Kidney epithelial cell (primary cell): ENCODE results near the gene ZFP36L2. TPM values are rescaled to one million over a fixed set of nuclear protein-coding genes. Genes with fewer than 3 reads are reported as not detected.

ENCODE experiments used
- DNase-seq: peaks from one replicate; pipeline ENCODE4 v3.0.0-alpha.2; 2010; ENCODE audit warnings: low read depth
- H3K27me3 ChIP-seq: 2 replicates; pipeline ENCODE4 v1.6.0; 2011; ENCODE audit warnings: low read length; ENCODE audit not compliant: control insufficient read depth, insufficient read depth
- H3K36me3 ChIP-seq: 2 replicates; pipeline ENCODE4 v1.5.1; 2011; ENCODE audit warnings: low read length; ENCODE audit not compliant: control insufficient read depth, insufficient read depth
- H3K4me3 ChIP-seq: 2 replicates; pipeline ENCODE4 v1.5.1; 2011; ENCODE audit warnings: low read depth, mild to moderate bottlenecking, control low read depth, low read length
- total RNA-seq: library from RNA; depleted of rRNA; stranded (reverse); fragments of >200 nt; gene quantifications from 2 replicates; pipeline ENCODE4 v1.2.3, GENCODE V29; 2015
- TF ChIP-seq, protein P1 (sequence below): IDR thresholded peaks from 2 replicates; pipeline ENCODE4 v1.5.1; 2011; ENCODE audit warnings: mild to moderate bottlenecking, moderate library complexity, low read length, control low read depth, inconsistent platforms; ENCODE audit not compliant: insufficient read depth, poor library complexity, severe bottlenecking

ZFP36L2 gene
- total RNA-seq, 1 donor from 2014 or later = 12.2 TPM

DNA sequence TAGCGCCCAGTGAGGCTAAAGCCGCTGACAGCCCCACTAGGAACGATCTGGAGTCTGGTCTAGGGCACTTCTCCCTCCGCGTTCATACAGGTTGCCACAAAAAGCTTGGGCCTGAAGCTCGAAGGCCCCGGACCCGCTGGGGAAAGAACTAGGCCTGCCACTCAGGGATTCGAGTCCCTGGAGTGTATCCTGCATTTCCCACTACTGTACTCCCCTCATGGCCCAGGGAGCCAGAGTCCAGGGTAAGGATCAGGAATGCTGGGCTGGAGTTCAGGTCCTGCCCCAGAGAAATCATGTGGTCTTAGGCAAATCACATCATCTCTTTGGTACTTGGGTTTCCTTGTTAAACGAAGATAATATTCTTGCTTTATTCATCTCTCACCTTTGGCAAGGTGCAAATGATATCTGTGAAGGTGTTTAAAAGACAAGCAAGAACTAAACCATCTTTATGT is 1.4 kb upstream of the ZFP36L2 start:
- TF ChIP-seq, protein P1, sequence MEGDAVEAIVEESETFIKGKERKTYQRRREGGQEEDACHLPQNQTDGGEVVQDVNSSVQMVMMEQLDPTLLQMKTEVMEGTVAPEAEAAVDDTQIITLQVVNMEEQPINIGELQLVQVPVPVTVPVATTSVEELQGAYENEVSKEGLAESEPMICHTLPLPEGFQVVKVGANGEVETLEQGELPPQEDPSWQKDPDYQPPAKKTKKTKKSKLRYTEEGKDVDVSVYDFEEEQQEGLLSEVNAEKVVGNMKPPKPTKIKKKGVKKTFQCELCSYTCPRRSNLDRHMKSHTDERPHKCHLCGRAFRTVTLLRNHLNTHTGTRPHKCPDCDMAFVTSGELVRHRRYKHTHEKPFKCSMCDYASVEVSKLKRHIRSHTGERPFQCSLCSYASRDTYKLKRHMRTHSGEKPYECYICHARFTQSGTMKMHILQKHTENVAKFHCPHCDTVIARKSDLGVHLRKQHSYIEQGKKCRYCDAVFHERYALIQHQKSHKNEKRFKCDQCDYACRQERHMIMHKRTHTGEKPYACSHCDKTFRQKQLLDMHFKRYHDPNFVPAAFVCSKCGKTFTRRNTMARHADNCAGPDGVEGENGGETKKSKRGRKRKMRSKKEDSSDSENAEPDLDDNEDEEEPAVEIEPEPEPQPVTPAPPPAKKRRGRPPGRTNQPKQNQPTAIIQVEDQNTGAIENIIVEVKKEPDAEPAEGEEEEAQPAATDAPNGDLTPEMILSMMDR = no peak
- peak overlapping the region; percentile 59 for H3K4me3 ChIP-seq
- H3K27me3 ChIP-seq = no peaks in the 10 kb centered on the region
- peaks cover 5% of the 10 kb centered on the region for H3K36me3 ChIP-seq
- no peak for DNase-seq

DNA sequence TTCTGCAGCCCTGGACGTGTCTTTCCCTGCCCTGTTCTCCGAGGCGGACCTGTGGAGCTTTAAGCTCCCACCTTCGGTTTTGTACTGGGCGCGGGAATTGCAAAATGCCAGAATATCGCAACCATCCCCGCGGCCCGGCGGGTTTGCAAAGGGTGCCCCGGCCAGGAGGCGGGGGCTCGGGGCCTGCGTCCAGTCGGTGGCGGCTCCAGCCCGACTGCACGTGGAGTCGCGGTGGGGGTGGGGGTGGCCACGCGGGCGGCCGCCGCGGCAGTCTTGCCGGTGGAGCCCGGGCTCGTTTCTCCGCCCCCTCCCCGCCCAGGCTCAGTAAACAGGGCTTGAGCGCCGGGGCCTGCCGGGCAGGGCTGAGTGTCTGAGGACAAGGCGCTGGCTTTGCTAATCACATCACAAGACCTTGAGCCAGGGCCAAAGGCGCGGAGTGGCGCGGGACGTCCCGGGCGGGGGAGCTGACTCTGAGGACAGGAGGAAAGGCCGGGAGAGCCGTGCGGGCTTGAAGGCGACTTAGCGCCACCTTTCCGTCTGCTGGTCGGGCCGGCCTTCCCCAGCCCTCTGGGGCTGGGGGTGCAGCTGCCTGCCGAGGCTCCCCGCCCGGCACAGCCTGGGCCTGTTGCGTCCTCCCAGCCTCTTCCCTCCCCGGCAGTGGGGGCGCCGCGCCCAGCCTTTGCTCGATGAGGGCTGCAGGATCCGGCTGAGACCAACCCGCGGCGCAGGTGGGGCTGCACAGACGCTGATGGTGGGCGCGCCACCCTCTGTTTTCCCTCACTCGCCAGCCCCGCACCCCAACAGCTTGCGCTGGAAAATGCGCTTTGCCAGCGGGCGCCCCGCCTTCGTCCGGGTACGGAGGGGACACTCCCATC is 786 bp upstream of the ZFP36L2 start:
- TF ChIP-seq, protein P1 = peak; percentile 38
- Histone ChIP-seq H3K4me3 (peak overlapping the region; percentile 59), H3K36me3 (peaks cover 5% of the 10 kb centered on the region), H3K27me3 (no peaks in the 10 kb centered on the region)
- no peak for DNase-seq

DNA sequence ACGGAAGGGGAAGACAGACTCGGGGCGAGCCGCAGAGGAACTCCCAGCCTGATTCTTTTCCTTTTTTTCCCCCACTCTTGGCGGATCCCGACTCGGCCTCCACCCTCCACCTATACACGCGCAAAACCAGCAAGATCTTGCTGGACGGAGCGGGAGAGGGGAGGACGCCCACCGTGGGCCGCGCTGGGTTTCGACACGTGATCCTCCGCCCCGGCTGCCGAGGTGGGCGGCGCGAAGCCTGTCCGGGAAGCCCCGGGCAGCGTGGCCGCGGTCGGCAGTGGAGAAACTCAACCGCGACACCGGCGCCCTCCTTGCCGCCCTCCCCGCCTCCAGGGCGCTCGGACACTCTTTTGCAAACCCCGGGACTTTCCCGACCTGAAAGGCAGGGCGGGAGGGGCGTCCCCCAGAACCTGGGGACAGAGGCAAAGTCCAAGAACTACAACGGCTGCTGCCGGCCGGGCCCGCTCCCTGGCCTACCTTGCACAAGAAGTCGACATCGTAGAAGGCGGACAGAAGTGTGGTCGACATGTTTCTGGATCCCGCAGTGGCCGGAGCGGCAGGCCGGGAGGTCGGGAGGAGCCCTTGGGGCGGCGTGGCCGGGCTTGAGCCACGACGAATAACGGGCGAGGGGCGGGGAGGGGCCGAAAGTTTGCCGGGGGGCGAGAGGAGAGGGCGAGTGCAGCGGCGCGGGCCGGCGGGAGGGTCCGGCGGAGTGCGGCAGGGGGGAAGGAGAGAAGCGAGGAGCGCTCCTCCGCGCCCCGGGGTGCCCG is 433 bp downstream of the ZFP36L2 start:
- peak overlapping the region; percentile 82 for H3K4me3 ChIP-seq
- DNase-seq = no peak
- peaks cover 3% of the 10 kb centered on the region for H3K36me3 ChIP-seq
- TF ChIP-seq, protein P1 = no peak
- H3K27me3 ChIP-seq = no peaks in the 10 kb centered on the region

DNA sequence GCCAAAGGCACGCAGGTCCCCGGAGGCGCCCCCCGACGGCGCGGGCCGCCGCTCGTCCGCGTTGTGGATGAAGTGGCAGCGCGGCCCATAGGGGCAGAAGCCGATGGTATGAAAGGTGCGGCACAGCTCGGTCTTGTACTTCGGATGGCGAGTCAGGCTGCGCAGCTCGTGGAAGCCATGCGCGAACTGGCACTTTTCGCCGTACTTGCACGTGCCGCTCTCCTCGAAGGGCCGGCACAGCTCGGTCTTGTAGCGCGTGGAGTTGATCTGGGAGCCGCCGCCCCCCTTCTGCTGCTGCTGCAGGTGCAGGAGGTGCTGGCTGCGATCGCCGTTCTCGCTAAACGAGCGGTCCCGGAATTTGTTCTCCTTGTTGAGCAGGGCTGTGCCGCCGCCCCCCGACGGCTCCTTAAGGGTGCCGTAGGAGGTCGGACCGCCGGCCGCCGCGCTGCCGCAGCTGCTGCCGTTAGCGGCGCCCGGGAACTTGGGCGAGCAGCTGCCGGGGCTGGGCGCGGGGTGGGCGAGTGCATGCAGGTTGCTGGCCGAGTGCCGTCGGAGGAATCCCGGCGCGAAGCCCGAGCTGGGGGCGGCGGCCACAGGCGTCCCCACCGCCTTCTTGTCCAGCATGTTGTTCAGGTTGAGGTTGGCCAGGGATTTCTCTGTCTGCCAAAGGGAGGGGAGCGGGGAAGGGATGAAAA is 1.2 kb downstream of the ZFP36L2 start:
- peaks cover 3% of the 10 kb centered on the region for H3K36me3 ChIP-seq
- peak overlapping the region; percentile 82 for H3K4me3 ChIP-seq
- no peak for DNase-seq
- TF ChIP-seq, protein P1 = no peak
- no peaks in the 10 kb centered on the region for H3K27me3 ChIP-seq

DNA sequence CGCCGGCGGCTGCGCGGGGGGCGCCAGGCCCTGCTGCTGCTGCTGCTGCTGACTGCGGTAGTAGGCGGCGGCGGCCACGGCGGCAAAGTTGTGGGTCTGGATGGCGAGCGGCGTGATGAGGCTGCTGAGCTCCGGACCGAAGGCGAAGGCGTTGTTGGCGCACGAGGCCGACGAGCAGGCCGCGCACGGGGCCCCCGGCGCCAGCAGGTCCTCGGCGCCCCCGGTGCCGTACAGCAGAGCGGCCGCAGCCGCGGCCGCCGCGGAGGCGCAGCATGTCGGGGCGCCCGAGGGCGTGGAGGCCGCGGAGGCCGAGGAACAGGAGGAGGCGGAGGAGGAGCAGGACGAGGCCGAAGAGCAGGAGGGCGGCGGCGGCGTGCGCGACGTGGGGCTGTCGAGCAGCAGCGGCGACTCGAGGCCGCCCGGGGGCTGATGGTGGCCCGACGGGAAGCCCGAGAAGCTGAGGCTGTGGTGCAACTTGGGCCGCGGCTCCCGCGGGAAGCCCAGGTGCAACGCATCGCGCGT is 1.8 kb downstream of the ZFP36L2 start:
- peaks cover 3% of the 10 kb centered on the region for H3K36me3 ChIP-seq
- TF ChIP-seq, protein P1 = no peak
- peak overlapping the region; percentile 82 for H3K4me3 ChIP-seq
- DNase-seq = no peak
- no peaks in the 10 kb centered on the region for H3K27me3 ChIP-seq
